Activated T-cell treated with anti-CD3 and anti-CD28 coated beads for 1 hour (primary cell): Measurements from ENCODE around the gene HPSE.

Source experiments
- DNase-seq: peaks from one replicate; pipeline ENCODE4 v3.0.0-alpha.2; 2020; ENCODE audit warnings: low read depth

HPSE gene

DNA sequence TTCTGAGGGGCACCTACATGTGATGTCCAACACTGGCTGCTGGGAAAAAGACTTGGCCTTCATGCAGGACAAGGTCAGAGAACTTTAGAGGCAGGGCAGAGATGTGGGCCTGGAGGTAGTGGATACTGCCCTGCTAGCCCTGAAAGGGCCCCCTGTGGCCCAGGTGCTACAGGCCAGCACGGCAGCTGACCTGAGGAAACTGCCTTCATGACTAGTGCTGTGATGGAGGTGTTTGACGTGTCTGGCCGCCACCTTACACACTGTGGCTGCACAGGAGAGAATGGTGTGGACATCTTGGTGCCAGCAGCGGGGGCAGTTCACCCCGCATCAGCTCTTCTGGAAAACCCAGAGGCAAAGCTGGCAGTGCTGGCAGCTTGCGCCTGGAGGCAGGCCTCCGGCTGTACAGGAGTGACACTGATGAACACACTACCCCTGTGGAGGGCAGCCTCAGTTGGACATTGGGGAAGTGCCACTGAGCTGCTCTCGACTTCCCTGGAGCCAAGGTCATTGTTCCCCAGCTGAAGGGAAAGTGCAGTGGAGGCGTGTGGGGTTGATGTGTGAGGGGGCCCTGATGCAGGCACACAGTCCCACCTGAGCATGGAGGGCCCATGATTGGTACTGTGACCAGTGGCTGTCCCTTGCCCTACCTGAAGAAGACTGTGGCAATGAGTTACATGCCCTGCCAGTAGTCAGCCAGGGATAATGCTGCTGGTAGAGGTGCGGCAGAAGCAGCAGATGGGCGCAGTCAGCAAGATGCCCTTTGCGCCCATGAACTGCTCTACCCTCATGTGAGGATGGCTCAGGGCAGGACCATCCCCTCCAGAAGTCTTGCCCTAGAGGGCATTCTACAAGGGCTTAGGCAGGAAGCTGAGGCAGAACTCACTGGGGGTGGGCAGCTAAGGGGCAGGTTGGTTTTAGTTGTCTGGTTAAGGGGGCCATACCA, 87.0 kb downstream of the HPSE start:
- no peak for DNase-seq
